Urothelium cell line (cell line): ENCODE data around the gene AMZ1.
A peak's percentile ranks its signal among the peaks of the same experiment; 100 is the strongest.
"Not testable (repeated sequence)": the region's sequence is repeated elsewhere in the genome, so short reads cannot be mapped to it uniquely, and the experiment has no call there.

Experiments used
- DNase-seq: peaks from one replicate; pipeline ENCODE4 v3.0.0; 2011; ENCODE audit warnings: low spot score, mixed read lengths
- FAIRE-seq: peaks from 2 replicates; lab custom pipeline; 2011; peaks lifted over from hg19 to GRCh38; lab: Jason Lieb, UNC

Gene AMZ1

GRCh38 chr7:2709553-2710285 is 21.7 kb downstream of the AMZ1 start:
- DNase-seq (peak; percentile 89), FAIRE-seq (peak; percentile 80)

- no peak for FAIRE-seq
- DNase-seq: no peak
Measured at GRCh38 chr7:2710286-2710655, 22.3 kb downstream of the AMZ1 start.

GRCh38 chr7:2710901-2711551 is 23.0 kb downstream of the AMZ1 start:
- DNase-seq: no peak
- FAIRE-seq: peak; percentile 89

GRCh38 chr7:2711895-2712675 is 24.1 kb downstream of the AMZ1 start:
- FAIRE-seq (peak; percentile 84), DNase-seq (no peak)

GRCh38 chr7:2713370-2713769 is 25.4 kb downstream of the AMZ1 start:
- FAIRE-seq (peak; percentile 77), DNase-seq (no peak)

GRCh38 chr7:2713978-2714377 is 26.0 kb downstream of the AMZ1 start:
- DNase-seq: no peak
- FAIRE-seq: peak; percentile 69

GRCh38 chr7:2714636-2715035 is 26.6 kb downstream of the AMZ1 start:
- FAIRE-seq: peak; percentile 76

GRCh38 chr7:2715341-2716231 is 27.6 kb downstream of the AMZ1 start:
- DNase-seq: no peak
- FAIRE-seq: peak; percentile 76

More at GRCh38 chr7:2714636-2715035, 26.6 kb downstream of the AMZ1 start:
- no peak for DNase-seq

- FAIRE-seq: peak; percentile 42
- DNase-seq: no peak
Measured at GRCh38 chr7:2716488-2716887, 28.5 kb downstream of the AMZ1 start.

- DNase-seq: no peak
- FAIRE-seq: no peak
Measured at GRCh38 chr7:2716906-2717292, 28.9 kb downstream of the AMZ1 start.

- FAIRE-seq (no peak), DNase-seq (no peak)
Measured at GRCh38 chr7:2717293-2718261, 29.6 kb downstream of the AMZ1 start.

- DNase-seq: no peak
- FAIRE-seq: peak; percentile 61
Measured at GRCh38 chr7:2718296-2718965, 30.4 kb downstream of the AMZ1 start.

GRCh38 chr7:2719007-2719406 is 31.0 kb downstream of the AMZ1 start:
- peak; percentile 87 for DNase-seq

GRCh38 chr7:2720024-2720423 is 32.0 kb downstream of the AMZ1 start:
- FAIRE-seq: no peak

More at GRCh38 chr7:2719007-2719406, 31.0 kb downstream of the AMZ1 start:
- FAIRE-seq: no peak

GRCh38 chr7:2721842-2722241 is 33.8 kb downstream of the AMZ1 start:
- DNase-seq (no peak), FAIRE-seq (no peak)

More at GRCh38 chr7:2720024-2720423, 32.0 kb downstream of the AMZ1 start:
- no peak for DNase-seq

- FAIRE-seq (no peak), DNase-seq (no peak)
Measured at GRCh38 chr7:2722591-2722990, 34.6 kb downstream of the AMZ1 start.

GRCh38 chr7:2723138-2723850 is 35.3 kb downstream of the AMZ1 start:
- peak; percentile 95 for FAIRE-seq
- DNase-seq: no peak

- FAIRE-seq: peak; percentile 70
- DNase-seq: not testable (repeated sequence)
Measured at GRCh38 chr7:2724036-2724435, 36.0 kb downstream of the AMZ1 start.
